Endothelial cell (in vitro differentiated cells): ENCODE data around the gene SIGLECL1. TPM values are rescaled to one million over a fixed set of nuclear protein-coding genes. Genes with fewer than 3 reads are reported as not detected.

ENCODE experiments used
- DNase-seq: peaks from one replicate; pipeline ENCODE4 v3.0.0; 2021; ENCODE audit warnings: low spot score
- H3K27ac Mint-ChIP-seq: one replicate; pipeline ENCODE4 v1.8.0; 2021; ENCODE audit warnings: mixed read lengths, inconsistent platforms; ENCODE audit not compliant: unreplicated experiment
- H3K27me3 Mint-ChIP-seq: one replicate; pipeline ENCODE4 v1.8.0; 2021; ENCODE audit warnings: mild to moderate bottlenecking, moderate library complexity, mixed read lengths, inconsistent platforms; ENCODE audit not compliant: unreplicated experiment
- H3K36me3 Mint-ChIP-seq: one replicate; pipeline ENCODE4 v1.8.0; 2021; ENCODE audit warnings: mild to moderate bottlenecking, low read depth, mixed read lengths, inconsistent platforms; ENCODE audit not compliant: unreplicated experiment
- H3K4me1 Mint-ChIP-seq: one replicate; pipeline ENCODE4 v1.8.0; 2021; ENCODE audit warnings: mild to moderate bottlenecking, mixed read lengths, inconsistent platforms; ENCODE audit not compliant: unreplicated experiment
- H3K4me3 Mint-ChIP-seq: one replicate; pipeline ENCODE4 v1.8.0; 2021; ENCODE audit warnings: mild to moderate bottlenecking, mixed read lengths, inconsistent platforms; ENCODE audit not compliant: unreplicated experiment
- H3K9me3 Mint-ChIP-seq: one replicate; pipeline ENCODE4 v1.8.0; 2021; ENCODE audit warnings: mixed read lengths, inconsistent platforms; ENCODE audit not compliant: unreplicated experiment
- total RNA-seq: library from RNA; stranded (reverse); fragmentation: NEBNext Ultra II Directional; extraction: Animal tissue kit (Norgen Biotek cat#: 25700); gene quantifications from one replicate; pipeline ENCODE4 v1.2.1, GENCODE V29; 2021; ENCODE audit not compliant: unreplicated experiment
- TF ChIP-seq, protein P1 (sequence below): fragments of 200-600 bp; sonication (generic); IDR thresholded peaks from one replicate; pipeline ENCODE4 v1.5.0; 2021; ENCODE audit warnings: antibody characterized with exemption; ENCODE audit not compliant: unreplicated experiment

Gene SIGLECL1
- total RNA-seq, 1 donor from 2014 or later = 2.8 TPM

DNA sequence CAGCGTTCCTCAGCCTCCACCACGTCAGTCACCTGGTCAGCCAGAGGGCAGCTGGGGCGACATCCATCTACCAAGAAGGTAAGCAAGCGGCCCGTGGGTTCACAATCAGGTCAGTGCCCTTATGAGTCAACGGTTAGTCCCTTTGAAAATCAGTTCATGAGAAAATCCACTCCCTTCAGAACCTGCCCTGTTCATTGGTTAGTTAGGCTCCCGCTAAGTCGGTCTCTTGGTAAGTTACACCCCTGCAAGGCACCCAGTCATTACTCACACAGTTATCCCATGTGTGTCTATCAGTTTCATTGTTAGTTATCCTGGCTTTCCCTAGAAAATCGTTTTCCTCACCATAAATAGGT is 564 bp downstream of the SIGLECL1 start:
- TF ChIP-seq, protein P1, sequence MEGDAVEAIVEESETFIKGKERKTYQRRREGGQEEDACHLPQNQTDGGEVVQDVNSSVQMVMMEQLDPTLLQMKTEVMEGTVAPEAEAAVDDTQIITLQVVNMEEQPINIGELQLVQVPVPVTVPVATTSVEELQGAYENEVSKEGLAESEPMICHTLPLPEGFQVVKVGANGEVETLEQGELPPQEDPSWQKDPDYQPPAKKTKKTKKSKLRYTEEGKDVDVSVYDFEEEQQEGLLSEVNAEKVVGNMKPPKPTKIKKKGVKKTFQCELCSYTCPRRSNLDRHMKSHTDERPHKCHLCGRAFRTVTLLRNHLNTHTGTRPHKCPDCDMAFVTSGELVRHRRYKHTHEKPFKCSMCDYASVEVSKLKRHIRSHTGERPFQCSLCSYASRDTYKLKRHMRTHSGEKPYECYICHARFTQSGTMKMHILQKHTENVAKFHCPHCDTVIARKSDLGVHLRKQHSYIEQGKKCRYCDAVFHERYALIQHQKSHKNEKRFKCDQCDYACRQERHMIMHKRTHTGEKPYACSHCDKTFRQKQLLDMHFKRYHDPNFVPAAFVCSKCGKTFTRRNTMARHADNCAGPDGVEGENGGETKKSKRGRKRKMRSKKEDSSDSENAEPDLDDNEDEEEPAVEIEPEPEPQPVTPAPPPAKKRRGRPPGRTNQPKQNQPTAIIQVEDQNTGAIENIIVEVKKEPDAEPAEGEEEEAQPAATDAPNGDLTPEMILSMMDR = no peak

DNA sequence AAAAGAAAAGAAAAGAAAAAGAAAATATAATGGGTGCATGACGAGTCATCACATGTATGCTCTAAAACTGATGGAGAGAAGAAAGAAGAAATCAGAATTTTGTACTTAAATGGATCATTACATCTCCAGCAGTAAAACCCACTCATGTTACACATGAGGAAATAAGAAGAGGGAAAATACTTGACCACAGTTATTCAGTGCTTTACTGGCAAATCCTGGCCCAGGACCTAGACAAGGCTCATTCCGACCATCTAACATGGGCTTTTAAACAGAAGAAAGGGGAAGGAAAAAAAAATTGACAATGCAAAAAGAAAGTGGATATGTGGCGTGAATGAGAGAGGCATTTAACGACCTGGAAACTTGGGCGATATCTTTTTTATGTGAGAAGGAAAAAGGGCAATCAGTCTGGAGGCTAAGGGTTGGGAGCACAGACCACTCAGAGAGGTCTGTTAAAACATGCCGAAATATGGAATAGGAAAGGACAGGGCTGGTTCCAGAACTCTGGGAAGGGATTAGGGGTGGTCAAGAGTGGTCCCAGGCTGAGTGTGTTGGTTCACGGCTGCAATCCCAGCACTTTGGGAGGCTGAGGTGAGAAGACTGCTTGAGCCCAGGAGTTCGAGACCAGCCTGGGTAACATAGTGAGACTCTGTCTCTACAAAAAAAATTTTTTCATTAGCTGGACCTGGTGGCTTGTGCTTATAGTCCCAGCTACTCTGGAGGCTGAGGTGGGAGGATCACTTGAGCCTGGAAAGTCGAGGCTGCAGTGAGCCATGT is 1.6 kb downstream of the SIGLECL1 start:
- DNase-seq = no peak
- Mint-ChIP-seq H3K27ac (no peak overlapping the region), H3K36me3 (peaks cover 9% of the 10 kb centered on the region), H3K4me3 (no peak overlapping the region), H3K9me3 (no peaks in the 10 kb centered on the region), H3K27me3 (no peaks in the 10 kb centered on the region), H3K4me1 (peaks cover 5% of the 10 kb centered on the region)
- TF ChIP-seq, protein P1 = no peak

More for the DNA sequence above, 564 bp downstream of the SIGLECL1 start:
- Mint-ChIP-seq H3K9me3 (no peaks in the 10 kb centered on the region), H3K36me3 (peaks cover 12% of the 10 kb centered on the region), H3K27me3 (no peaks in the 10 kb centered on the region), H3K4me1 (peaks cover 10% of the 10 kb centered on the region), H3K4me3 (no peak overlapping the region), H3K27ac (no peak overlapping the region)
- no peak for DNase-seq

DNA sequence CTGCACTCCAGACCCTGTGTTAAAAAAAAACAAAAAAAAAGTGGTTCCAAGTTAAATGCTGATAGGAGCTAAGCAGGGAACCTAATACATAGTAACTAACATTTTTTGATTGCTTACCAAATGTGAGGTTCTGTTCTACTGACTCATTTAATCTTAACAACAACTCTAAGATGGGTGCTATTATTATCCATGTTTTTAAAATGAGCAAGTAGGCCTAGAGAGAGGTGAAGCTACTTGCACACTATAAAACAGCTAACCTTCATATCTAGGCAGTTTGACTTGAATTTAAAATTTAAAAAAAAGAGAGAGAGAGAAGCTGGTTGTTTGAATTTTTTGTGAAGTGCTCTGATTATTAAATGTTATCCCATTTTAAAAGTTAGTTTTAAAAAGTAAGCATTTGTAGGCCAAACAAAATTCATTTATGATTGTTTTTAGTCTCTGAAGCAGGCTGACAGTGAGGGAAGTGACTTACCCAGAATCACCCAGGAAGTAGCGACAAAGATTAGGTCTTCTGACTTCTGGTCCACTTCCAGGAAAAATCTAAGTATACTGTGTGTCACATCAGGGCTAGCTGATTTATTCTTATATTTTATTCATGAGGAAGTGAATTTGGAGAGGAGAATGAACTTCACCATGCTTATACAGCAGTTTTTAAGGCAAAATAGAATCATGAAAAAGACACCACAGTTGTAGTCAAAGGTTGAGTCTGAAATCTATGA is 2.4 kb downstream of the SIGLECL1 start:
- Mint-ChIP-seq H3K27me3 (no peaks in the 10 kb centered on the region), H3K27ac (no peak overlapping the region), H3K9me3 (no peaks in the 10 kb centered on the region), H3K36me3 (peaks cover 9% of the 10 kb centered on the region), H3K4me3 (no peak overlapping the region), H3K4me1 (peaks cover 6% of the 10 kb centered on the region)
- no peak for DNase-seq
- TF ChIP-seq, protein P1 = no peak

DNA sequence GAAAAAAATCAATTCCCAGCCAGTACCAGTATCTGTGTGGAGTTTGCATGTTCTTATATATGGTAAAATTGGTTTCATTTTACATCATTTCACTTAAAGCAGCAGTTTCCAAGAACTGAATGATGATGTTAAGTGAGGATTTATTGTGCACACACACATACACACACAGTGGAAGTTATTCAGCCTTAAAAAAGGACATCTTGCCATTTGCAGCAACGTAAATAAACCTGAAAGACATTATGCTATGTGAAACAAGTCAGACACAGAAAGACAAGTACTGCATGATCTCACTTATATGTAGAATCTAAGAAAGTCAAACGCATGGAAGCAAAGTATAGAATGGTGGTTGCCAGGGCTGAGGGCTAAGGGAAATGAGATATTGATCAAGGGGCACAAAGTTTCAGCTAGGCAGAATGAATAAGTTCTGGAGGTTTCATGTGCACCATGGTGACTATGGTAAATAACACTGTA is 5.3 kb downstream of the SIGLECL1 start:
- peaks cover 5% of the 10 kb centered on the region for H3K36me3 Mint-ChIP-seq
- DNase-seq = no peak
- no peaks in the 10 kb centered on the region for H3K27me3 Mint-ChIP-seq
- TF ChIP-seq, protein P1 = no peak
- H3K9me3 Mint-ChIP-seq = no peaks in the 10 kb centered on the region
- H3K4me1 Mint-ChIP-seq = peaks cover 14% of the 10 kb centered on the region
- no peak overlapping the region for H3K27ac Mint-ChIP-seq
- no peak overlapping the region for H3K4me3 Mint-ChIP-seq

DNA sequence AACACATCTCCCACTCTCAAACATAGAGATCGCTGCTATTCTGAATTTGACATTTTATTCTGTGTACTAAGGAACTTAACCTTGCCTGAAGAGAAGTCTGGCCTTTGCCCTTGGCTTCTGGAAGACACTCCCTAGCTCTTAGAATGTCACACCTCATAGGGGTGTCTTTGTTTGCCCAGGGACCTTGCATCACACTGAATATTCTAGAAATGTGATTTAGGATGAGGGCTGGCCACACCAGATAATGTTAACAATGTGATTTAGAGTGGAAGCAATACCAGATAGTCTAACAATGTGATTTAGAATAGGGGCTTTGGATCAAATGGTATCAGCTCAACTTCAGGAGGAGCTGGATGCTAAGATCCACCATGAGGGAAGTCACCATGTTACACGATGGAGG is 6.6 kb downstream of the SIGLECL1 start:
- Mint-ChIP-seq H3K27me3 (no peaks in the 10 kb centered on the region), H3K4me1 (peaks cover 14% of the 10 kb centered on the region), H3K36me3 (peaks cover 2% of the 10 kb centered on the region), H3K4me3 (no peak overlapping the region), H3K27ac (no peak overlapping the region), H3K9me3 (no peaks in the 10 kb centered on the region)
- TF ChIP-seq, protein P1 = no peak
- no peak for DNase-seq
